Fibroblast of the aortic adventitia (primary cell): ENCODE results near the gene LMBR1. TPM values are rescaled to one million over a fixed set of nuclear protein-coding genes. Genes with fewer than 3 reads are reported as not detected.

Source experiments
- DNase-seq: peaks from one replicate; pipeline ENCODE4 v3.0.0-alpha.2; 2010; ENCODE audit warnings: low read depth
- H3K4me3 ChIP-seq: 2 replicates; pipeline ENCODE4 v1.5.1; 2011; ENCODE audit warnings: low read depth, mild to moderate bottlenecking, control low read depth, low read length, moderate library complexity
- CTCF ChIP-seq: IDR thresholded peaks from 2 replicates; pipeline ENCODE4 v1.5.1; 2011; ENCODE audit warnings: mild to moderate bottlenecking, low read length, control low read depth, inconsistent platforms; ENCODE audit not compliant: insufficient read depth
- total RNA-seq: library from RNA; depleted of rRNA; stranded (reverse); fragments of >200 nt; gene quantifications from 2 replicates; pipeline ENCODE4 v1.2.3, GENCODE V29; 2012; ENCODE audit warnings: low replicate concordance

Gene LMBR1
- total RNA-seq, 1 donor, result 45.3 TPM

DNA sequence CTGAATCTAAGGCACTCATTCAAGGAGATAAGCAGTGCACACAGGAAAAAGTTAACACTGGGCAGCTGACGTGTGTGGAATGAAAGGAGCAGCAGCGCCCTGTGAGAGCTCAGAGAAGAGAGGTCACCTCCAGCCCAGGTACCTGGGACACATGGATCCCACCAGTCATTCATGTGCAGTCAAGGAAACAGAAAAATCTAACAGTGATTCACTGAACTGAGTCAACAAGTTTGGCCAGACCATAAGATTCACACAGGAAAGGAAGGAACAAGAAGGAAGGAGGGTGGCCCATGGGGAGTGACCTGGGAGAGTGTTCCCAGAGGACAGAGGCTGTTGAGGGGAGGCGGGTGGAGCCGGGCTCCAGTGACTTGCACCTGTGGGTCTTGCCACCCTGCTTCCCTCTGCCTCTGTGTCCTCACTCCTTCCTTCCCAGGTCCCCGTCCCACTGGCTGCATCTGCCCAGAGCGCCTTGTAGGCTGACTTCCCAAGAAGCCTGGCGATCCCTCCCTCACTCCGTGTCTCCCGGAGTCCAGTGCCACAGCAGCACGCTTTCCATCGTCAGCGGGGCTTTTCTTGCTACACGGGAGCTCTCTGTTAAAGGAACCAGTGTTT is 224.7 kb downstream of the LMBR1 start:
- no peak for TF ChIP-seq CTCF
- H3K4me3 ChIP-seq, result no peak overlapping the region
- DNase-seq, result no peak

DNA sequence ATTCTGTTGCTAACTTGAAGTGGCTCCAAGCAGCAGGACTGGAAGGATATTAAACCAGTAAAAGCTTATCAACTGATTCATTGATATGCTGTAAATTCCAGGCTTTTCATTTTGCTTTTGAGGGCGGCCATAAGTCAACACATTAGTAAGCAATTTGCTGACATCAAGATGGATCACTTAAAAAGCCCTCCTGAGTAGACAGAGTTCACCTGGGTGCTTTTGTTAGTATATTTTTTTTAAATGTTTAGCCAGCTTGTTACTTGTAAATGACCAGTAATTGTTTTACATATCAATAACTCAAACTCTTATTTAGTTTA is 225.9 kb downstream of the LMBR1 start:
- TF ChIP-seq CTCF, result no peak
- no peak for DNase-seq
- H3K4me3 ChIP-seq, result no peak overlapping the region

GRCh38 chr7:156666368-156667109 is 226.4 kb downstream of the LMBR1 start:
- no peak for TF ChIP-seq CTCF
- no peak for DNase-seq
- no peak overlapping the region for H3K4me3 ChIP-seq

DNA sequence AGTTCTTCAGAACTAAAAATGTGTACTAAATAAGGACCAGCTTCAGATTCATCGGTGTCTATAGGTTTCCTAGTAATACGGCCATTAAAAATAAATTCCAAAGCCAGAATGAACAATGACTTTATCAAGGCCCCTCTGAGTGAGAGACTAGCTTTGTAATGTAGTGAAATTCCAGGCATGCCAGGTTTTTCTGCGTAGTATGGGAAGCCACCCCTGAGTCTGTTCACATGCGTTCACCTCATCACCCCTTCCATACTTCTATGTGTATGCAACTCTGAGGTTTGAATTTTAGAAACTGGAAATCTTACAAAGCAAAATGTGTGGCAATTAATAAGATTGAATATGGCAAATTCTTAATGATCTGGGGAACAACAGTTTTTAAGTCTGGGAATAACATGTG is 227.9 kb downstream of the LMBR1 start:
- no peak for DNase-seq
- H3K4me3 ChIP-seq, result no peak overlapping the region
- TF ChIP-seq CTCF, result no peak

DNA sequence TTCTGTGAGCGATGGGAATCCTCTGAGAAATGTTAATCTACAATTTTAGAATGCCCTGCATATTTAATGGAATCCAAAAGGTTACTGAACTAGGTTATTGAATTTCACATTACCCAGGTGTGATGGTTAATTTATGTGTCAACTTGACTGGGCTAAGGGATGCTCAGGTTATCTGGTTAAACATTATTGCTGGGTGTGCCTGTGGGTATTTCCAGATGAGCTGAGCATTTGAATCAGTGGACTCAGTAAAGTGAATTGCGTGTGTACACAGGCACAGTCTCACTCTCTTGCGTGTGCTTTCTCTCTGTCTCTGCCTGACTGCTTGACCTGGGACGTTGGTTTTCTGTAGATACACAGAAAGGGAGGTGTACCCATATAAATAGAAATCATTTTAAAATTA is 230.7 kb downstream of the LMBR1 start:
- H3K4me3 ChIP-seq, result no peak overlapping the region
- TF ChIP-seq CTCF, result no peak
- DNase-seq, result no peak

DNA sequence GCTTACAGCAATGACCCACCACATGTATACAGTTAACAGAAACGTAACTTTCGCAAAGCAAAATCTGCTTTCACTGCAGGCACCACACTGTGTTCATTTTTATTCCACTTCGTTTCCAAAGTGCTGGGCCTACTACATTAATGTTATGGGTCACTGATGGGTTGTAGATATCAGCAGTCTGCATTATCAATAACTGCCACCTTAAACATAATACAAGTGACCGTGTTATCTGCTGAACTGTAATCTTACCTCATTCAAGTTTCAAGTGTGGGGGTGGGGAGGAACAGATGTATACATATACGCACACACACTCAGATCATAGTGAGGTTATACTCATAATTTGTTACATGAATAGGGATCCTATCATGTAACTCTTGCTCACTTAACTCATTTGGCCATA is 231.3 kb downstream of the LMBR1 start:
- TF ChIP-seq CTCF, result no peak
- no peak overlapping the region for H3K4me3 ChIP-seq
- DNase-seq, result no peak

DNA sequence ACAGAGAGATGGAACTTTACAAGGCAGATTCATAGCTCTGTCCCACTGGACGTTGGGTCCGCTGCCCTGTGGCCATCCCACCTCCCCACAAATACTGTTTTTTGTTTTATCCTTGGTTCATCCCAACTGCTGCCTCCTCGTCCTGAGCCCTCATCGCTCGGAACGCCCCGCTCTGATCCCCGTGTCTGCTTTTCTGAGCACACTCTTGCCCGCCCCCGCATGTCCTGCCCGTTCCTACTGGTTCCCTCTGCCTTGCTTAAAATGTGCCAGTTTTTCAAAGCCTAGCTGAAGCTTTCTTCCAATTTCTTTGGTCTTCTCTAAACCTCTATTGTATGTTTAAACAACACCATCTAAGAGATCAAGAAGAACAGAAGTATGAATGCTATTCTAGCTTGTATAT is 233.0 kb downstream of the LMBR1 start:
- TF ChIP-seq CTCF, result no peak
- DNase-seq, result no peak
- no peak overlapping the region for H3K4me3 ChIP-seq
